Measurements from ENCODE around the gene ARHGEF12.

GRCh38 chr11:120343429-120343828, 7.2 kb downstream of the ARHGEF12 start:
- no peak for TF ChIP-seq CTCF (IDR thresholded peaks at IDR 0.05)
- TF ChIP-seq EZH2 (IDR thresholded peaks at IDR 0.05; ENCODE audit: borderline replicate concordance, insufficient read depth, low read depth, low read length, poor library complexity, severe bottlenecking) = no peak
